ENCODE measurements around the gene PRKCSH.
"Not testable (repeated sequence)": the region's sequence is repeated elsewhere in the genome, so short reads cannot be mapped to it uniquely, and the experiment has no call there.

Gene PRKCSH

GRCh38 chr19:11420429-11421370, 14.7 kb upstream of the PRKCSH start:
- no peak for DNase-seq

GRCh38 chr19:11421371-11422098, 13.9 kb upstream of the PRKCSH start:
- peak; percentile 53 to 57 for DNase-seq

- DNase-seq = peak; percentile 84 to 88
Observed at GRCh38 chr19:11422163-11423065, 13.0 kb upstream of the PRKCSH start.

GRCh38 chr19:11423164-11423790, 12.2 kb upstream of the PRKCSH start:
- DNase-seq = no peak

- no peak for DNase-seq
Observed at GRCh38 chr19:11423791-11424181, 11.6 kb upstream of the PRKCSH start.

- DNase-seq = no peak
Observed at GRCh38 chr19:11425719-11426457, 9.5 kb upstream of the PRKCSH start.

- DNase-seq = no peak
Observed at GRCh38 chr19:11426656-11427055, 8.8 kb upstream of the PRKCSH start.

GRCh38 chr19:11433526-11433925, 1.9 kb upstream of the PRKCSH start:
- not testable (repeated sequence) for DNase-seq

GRCh38 chr19:11434703-11435056, 755 bp upstream of the PRKCSH start:
- no peak for DNase-seq

- DNase-seq = no peak
Observed at GRCh38 chr19:11435833-11436313, 438 bp downstream of the PRKCSH start.

GRCh38 chr19:11437955-11438354, 2.5 kb downstream of the PRKCSH start:
- DNase-seq = peak in 1 of 2 donors; percentile 68

GRCh38 chr19:11444059-11444458, 8.6 kb downstream of the PRKCSH start:
- DNase-seq = no peak

- no peak for DNase-seq
Observed at GRCh38 chr19:11445141-11445540, 9.7 kb downstream of the PRKCSH start.

- DNase-seq = no peak
Observed at GRCh38 chr19:11446271-11446651, 10.8 kb downstream of the PRKCSH start.

- peak; percentile 39 to 52 for DNase-seq
Observed at GRCh38 chr19:11446652-11447301, 11.3 kb downstream of the PRKCSH start.

- no peak for DNase-seq
Observed at GRCh38 chr19:11447347-11448262, 12.2 kb downstream of the PRKCSH start.

- no peak for DNase-seq
Observed at GRCh38 chr19:11448410-11448809, 13.0 kb downstream of the PRKCSH start.

GRCh38 chr19:11448923-11449554, 13.6 kb downstream of the PRKCSH start:
- DNase-seq = no peak

- no peak for DNase-seq
Observed at GRCh38 chr19:11450570-11451326, 15.3 kb downstream of the PRKCSH start.
